ENCODE data around the gene ARFGEF2.

Gene ARFGEF2

DNA sequence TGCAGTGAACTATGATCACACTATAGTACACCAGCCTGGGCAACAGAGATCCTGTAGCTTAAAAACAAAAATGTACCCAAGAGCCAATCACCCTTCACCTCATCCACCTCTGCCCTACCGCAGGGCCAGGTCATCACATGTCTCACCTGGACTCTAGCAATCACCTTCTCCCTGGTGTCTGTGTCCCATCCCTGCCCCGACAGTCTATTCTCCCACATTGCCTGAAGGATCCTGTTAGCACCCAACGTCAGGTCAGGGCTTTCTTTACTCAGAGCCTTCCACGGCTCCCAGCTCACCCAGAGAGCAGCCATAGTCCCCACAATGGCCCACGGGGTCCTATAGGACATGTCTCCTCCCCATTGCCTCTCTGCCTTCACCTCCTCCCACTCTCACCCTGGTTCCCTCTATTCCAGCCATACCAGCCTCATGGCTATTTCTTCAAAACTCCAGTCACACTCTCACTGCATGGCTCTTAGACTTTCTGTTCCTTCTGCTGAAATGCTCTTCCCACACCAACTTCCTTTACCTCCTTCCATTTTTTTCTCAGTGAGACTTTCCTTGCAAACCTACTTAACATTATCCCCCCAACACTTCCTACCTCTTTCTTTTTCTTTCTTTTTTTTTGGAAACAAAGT lies 22.5 kb upstream of the ARFGEF2 start:
- no peak for DNase-seq (ENCODE audit: low read depth, low spot score)

DNA sequence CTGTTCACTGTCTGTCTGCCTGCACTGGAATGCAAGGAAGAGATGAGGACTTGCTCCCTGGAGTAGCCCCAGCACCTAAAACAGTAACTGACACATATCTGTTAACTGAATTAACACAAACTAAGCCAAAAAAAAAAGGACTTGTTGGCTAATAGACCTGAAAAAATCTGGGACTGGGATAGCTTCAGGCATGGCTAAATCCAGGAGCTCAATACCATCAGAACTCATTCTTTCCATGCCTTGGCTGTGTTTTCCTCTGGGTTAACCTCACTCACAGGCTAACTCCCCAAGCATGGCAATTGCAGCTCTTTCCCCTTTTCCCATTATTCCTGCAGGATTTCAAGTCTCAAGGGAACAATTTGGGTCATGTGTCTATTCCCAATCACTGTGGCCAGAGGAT lies 21.6 kb upstream of the ARFGEF2 start:
- DNase-seq (ENCODE audit: low read depth, low spot score): no peak

DNA sequence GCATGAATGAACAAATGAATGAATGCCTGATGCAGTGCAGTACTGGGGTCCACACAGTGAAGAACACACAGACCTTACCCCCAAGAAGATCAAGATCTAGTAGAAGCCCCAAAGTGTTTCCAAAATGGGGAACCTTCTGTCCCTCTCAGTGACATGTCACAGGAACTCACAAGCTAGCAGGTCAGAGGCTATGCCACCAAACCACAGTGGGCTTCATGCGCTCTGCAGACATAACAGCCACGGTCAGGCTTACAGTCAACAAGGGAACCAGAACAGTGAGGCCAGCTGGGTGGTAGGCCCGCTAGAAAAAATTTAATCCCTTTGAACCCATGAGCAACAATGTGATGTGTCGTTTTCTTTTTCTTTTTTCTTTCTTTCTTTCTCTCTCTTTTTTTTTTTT lies 20.2 kb upstream of the ARFGEF2 start:
- DNase-seq (ENCODE audit: low read depth, low spot score): no peak

GRCh38 chr20:48903705-48904104 lies 17.8 kb upstream of the ARFGEF2 start:
- DNase-seq (ENCODE audit: low read depth, low spot score): no peak

GRCh38 chr20:48904566-48905296 lies 16.8 kb upstream of the ARFGEF2 start:
- DNase-seq (ENCODE audit: low read depth, low spot score): no peak

DNA sequence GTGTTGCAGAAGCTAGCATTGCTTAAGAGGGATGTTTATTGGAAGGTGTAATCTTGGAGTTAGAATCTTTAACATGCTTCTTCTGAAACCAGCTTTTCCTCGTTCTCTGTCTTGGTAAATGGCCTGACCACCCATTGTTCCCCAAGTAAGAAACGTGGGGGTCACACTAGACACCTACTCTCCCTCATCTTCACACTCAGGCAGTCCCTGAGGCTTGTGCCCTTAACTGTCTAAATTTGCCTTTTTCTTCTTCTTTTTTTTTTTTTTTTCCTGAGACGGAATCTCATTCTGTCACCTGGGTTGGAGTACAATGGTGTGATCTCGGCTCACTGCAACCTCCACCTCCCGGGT lies 16.2 kb upstream of the ARFGEF2 start:
- DNase-seq (ENCODE audit: low read depth, low spot score): no peak

GRCh38 chr20:48906221-48906877 lies 15.2 kb upstream of the ARFGEF2 start:
- no peak for DNase-seq (ENCODE audit: low read depth, low spot score)

DNA sequence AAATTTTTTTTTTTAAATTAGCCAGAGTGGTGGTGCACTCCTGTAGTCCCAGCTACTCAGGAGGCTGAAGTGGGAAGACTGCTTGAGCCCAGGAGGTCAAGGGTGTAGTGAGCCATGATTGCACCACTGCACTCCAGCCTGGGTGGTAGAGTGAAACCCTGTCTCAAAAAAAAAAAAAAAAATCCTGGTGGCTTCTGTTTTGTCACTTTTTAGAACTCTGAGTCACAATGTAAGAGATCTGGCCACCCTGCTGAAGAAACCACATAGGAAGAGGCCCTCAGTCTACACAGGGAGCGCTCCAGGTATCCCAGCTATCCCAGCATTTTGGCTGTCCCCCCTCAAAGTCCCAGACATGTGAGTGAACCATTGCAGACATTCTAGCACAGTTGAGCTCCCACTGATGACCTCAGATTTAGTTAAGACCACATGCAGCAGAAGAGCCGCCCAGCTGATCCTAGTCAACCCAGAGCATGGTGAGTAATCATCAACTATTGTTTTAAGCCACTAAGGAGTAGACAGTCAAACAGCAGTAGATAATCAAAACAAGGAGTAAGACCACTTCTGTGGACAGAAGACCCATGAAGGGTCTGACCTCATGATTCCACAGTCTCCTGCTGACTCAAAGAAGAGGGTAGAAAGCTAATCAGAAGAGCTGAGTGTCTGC lies 12.7 kb upstream of the ARFGEF2 start:
- no peak for DNase-seq (ENCODE audit: low read depth, low spot score)

- no peak for DNase-seq (ENCODE audit: low read depth, low spot score)
These were observed 11.6 kb upstream of the ARFGEF2 start for GRCh38 chr20:48909910-48910309.

DNA sequence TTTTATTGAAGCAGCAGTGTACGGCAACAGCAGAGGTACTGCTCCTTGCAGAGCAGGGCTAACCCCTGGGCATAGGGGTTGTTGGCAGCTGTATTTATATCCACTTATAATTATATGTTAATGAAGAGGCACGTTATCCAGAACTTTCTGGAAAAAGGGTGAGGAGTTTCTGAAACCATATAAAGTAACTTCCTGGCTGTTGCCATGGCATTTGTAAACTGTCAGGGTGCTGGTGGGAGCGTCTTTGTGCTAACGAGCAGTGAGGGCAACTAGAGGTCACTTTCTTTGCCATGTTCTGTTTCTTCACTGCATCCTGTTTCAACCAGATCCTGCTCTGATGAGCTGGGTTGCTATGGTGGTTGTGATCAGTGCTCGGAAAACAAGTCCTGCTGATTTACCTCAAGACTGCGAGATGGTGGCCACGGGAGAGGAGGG lies 11.1 kb upstream of the ARFGEF2 start:
- no peak for DNase-seq (ENCODE audit: low read depth, low spot score)

GRCh38 chr20:48912065-48912464 lies 9.4 kb upstream of the ARFGEF2 start:
- DNase-seq (ENCODE audit: low read depth, low spot score): no peak

- no peak for DNase-seq (ENCODE audit: low read depth, low spot score)
These were observed 4.8 kb upstream of the ARFGEF2 start for GRCh38 chr20:48916699-48917098.

- DNase-seq (ENCODE audit: low read depth, low spot score): no peak
These were observed 2.1 kb upstream of the ARFGEF2 start for GRCh38 chr20:48919336-48919881.

GRCh38 chr20:48919882-48920526 lies 1.5 kb upstream of the ARFGEF2 start:
- no peak for DNase-seq (ENCODE audit: low read depth, low spot score)

DNA sequence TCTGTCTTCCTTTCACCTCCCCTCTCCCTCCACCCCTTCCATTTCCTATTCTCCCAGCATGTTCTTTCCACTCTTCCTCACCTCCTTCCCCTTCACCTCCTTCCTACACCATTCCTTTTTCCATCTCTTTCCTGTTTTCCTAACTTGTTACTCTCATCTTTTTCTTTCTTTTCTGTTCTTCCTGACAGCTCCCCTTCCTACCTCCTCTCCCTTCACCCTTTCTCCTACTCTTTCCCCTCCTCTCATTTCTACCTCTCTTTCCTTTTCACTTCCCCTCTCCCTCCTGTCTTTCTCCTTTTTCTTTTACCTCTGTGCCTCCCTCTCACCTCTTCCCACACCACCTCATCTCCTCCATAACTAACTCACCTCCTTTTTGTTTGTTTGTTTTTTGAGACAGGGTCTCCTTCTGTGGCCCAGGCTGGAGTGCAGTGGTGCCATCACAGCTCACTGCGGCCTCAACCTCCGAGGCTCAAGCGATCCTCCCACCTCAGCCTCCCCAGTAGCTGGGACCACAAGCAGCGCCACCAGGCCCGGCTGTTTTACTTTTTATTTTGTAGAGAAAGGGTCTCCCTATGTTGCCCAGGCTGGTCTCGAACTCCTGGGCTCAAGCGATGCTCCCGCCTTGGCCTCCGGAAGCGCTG lies 864 bp upstream of the ARFGEF2 start:
- no peak for DNase-seq (ENCODE audit: low read depth, low spot score)

- no peak for DNase-seq (ENCODE audit: low read depth, low spot score)
These were observed 641 bp downstream of the ARFGEF2 start for GRCh38 chr20:48921883-48922820.

DNA sequence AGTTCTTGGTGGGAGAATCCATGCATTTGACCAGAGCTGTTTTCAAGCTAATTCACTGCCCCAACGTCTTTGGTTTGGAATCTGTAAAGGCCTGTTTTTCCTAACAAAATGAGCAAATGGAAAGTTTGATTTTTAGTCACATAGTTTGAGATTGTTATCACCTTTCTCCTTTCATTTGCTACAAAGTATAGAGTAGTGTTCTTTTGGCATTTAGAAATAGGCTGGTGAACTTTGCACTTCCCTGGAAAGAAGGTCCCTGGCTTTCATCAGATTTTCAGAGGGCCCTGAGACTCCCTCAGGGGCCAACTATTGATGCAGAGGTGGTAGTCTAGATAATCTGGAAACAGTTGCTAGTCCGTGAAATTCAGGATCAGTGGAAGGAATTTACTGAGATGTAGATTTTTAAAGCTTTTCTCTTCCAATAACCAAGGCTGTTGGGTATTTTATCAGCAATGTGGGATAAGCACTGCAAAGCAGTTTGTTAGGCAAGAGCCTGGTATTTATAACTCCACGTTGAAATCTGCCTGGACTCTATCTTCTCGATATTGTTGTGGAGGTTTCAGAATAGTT lies 1.7 kb downstream of the ARFGEF2 start:
- no peak for DNase-seq (ENCODE audit: low read depth, low spot score)

DNA sequence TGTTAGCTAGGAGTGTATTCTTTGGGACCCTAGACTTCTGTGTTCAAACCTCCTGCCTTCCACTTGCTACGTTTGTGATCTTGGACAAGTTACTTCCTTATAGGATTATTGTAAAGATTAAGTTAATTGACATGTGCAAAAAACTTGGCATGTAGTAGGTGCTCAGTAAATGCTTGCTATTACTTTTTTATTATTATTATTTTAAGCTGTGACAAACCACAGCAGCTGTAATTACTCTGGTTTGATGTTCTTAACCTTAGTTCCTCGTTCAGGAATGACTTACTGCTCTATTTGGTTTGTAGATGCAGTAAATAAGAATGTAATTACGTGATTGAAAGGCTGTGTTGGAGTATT lies 3.2 kb downstream of the ARFGEF2 start:
- DNase-seq (ENCODE audit: low read depth, low spot score): no peak

GRCh38 chr20:48926267-48926666 lies 4.8 kb downstream of the ARFGEF2 start:
- DNase-seq (ENCODE audit: low read depth, low spot score): no peak

DNA sequence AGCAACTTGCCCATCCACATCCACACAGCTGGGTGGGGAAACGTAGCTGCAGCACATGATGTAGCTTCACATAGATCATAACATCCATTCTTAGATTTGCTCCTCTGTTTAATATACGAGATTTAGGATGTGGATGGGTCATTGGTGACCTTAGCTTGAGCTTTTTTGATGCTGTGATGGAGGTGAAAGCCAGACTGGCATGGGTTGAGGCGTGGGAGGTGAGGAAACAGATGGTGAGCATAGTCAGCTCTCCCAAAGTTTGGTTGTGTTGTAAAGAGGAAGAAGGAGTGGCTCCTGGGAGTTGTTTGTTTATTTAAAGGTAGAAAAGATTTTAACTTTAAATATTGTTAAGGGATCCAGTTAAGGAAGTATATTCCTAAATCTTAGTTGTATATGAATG lies 5.3 kb downstream of the ARFGEF2 start:
- DNase-seq (ENCODE audit: low read depth, low spot score): no peak

Measured in iPS DF 19.7 (cell line).